H9 (cell line): ENCODE results near the gene MYH7. TPM values are rescaled to one million over a fixed set of nuclear protein-coding genes. Genes with fewer than 3 reads are reported as not detected.
A peak's percentile ranks its signal among the peaks of the same experiment; 100 is the strongest.

Source experiments
- DNase-seq: peaks from one replicate; pipeline ENCODE4 v3.0.0-alpha.2; 2017
- H2AFZ ChIP-seq: one replicate; pipeline ENCODE4 v1.6.1; 2013; ENCODE audit warnings: mild to moderate bottlenecking, low read length, control low read depth, moderate library complexity
- H2AK5ac ChIP-seq: 2 replicates; pipeline ENCODE4 v1.6.1; 2013; ENCODE audit warnings: low read length, control low read depth, mixed read lengths; ENCODE audit not compliant: insufficient read length
- H2BK120ac ChIP-seq: one replicate; pipeline ENCODE4 v1.6.1; 2013; ENCODE audit warnings: low read depth, mild to moderate bottlenecking, low read length, control low read depth, inconsistent platforms; ENCODE audit not compliant: poor library complexity, severe bottlenecking
- H2BK12ac ChIP-seq: 2 replicates; pipeline ENCODE4 v1.6.1; 2013; ENCODE audit warnings: low read length, control low read depth, mixed read lengths, low read depth; ENCODE audit not compliant: insufficient read length
- H2BK15ac ChIP-seq: 2 replicates; pipeline ENCODE4 v1.6.1; 2013; ENCODE audit warnings: low read depth, low read length, control low read depth
- H2BK20ac ChIP-seq: one replicate; pipeline ENCODE4 v1.6.1; 2013; ENCODE audit warnings: low read depth, mild to moderate bottlenecking, low read length, control low read depth, inconsistent platforms; ENCODE audit not compliant: poor library complexity, severe bottlenecking
- H2BK5ac ChIP-seq: 2 replicates; pipeline ENCODE4 v1.6.1; 2013; ENCODE audit warnings: low read length, control low read depth, mixed read lengths; ENCODE audit not compliant: insufficient read length
- H3K14ac ChIP-seq: 2 replicates; pipeline ENCODE4 v1.6.1; 2013; ENCODE audit warnings: low read length, control low read depth; ENCODE audit not compliant: insufficient read depth
- H3K18ac ChIP-seq: 2 replicates; pipeline ENCODE4 v1.6.1; 2013; ENCODE audit warnings: low read depth, mild to moderate bottlenecking, mixed read lengths, low read length, control low read depth; ENCODE audit not compliant: insufficient read length
- H3K23ac ChIP-seq: 2 replicates; pipeline ENCODE4 v1.6.1; 2013; ENCODE audit warnings: low read length, control low read depth, mixed read lengths, low read depth; ENCODE audit not compliant: insufficient read length
- H3K23me2 ChIP-seq: 2 replicates; pipeline ENCODE4 v1.6.1; 2013; ENCODE audit warnings: low read depth, mild to moderate bottlenecking, mixed read lengths, low read length, control low read depth; ENCODE audit not compliant: insufficient read length, poor library complexity, severe bottlenecking
- H3K27ac ChIP-seq: 2 replicates; pipeline ENCODE4 v1.5.1; 2013; ENCODE audit warnings: low read length, control low read depth, mixed read lengths, low read depth; ENCODE audit not compliant: insufficient read length
- H3K27me3 ChIP-seq: 2 replicates; pipeline ENCODE4 v1.6.1; 2013; ENCODE audit warnings: low read length, control low read depth, inconsistent platforms; ENCODE audit not compliant: insufficient read depth
- H3K4ac ChIP-seq: 2 replicates; pipeline ENCODE4 v1.6.1; 2013; ENCODE audit warnings: low read depth, mild to moderate bottlenecking, control low read depth, inconsistent platforms, low read length, moderate library complexity
- H3K4me1 ChIP-seq: 2 replicates; pipeline ENCODE4 v1.6.1; 2013; ENCODE audit warnings: low read length, control low read depth, inconsistent platforms; ENCODE audit not compliant: insufficient read depth
- H3K4me2 ChIP-seq: 2 replicates; pipeline ENCODE4 v1.6.1; 2013; ENCODE audit warnings: low read length, control low read depth, mixed read lengths; ENCODE audit not compliant: insufficient read length, insufficient read depth
- H3K56ac ChIP-seq: 2 replicates; pipeline ENCODE4 v1.6.1; 2013; ENCODE audit warnings: low read depth, mild to moderate bottlenecking, mixed read lengths, low read length, control low read depth; ENCODE audit not compliant: insufficient read length
- H3K79me1 ChIP-seq: 2 replicates; pipeline ENCODE4 v1.6.1; 2013; ENCODE audit warnings: low read depth, mild to moderate bottlenecking, moderate library complexity, low read length, control low read depth, inconsistent platforms; ENCODE audit not compliant: insufficient read depth, poor library complexity, severe bottlenecking
- H3K79me2 ChIP-seq: 2 replicates; pipeline ENCODE4 v1.6.1; 2013; ENCODE audit warnings: low read length, control low read depth, inconsistent platforms; ENCODE audit not compliant: insufficient read depth
- H3K9ac ChIP-seq: 2 replicates; pipeline ENCODE4 v1.6.1; 2013; ENCODE audit warnings: low read length, control low read depth, mixed read lengths; ENCODE audit not compliant: insufficient read length; ENCODE audit errors: extremely low read depth
- H3K9me3 ChIP-seq: one replicate; pipeline ENCODE4 v1.6.1; 2013; ENCODE audit warnings: low read depth, low read length, inconsistent platforms; ENCODE audit not compliant: control insufficient read depth
- H3T11ph ChIP-seq: one replicate; pipeline ENCODE4 v1.6.1; 2013; ENCODE audit warnings: mild to moderate bottlenecking, low read length, control low read depth, inconsistent platforms
- H4K20me1 ChIP-seq: one replicate; pipeline ENCODE4 v1.6.1; 2013; ENCODE audit not compliant: control insufficient read depth, insufficient read length, insufficient read depth
- H4K5ac ChIP-seq: 2 replicates; pipeline ENCODE4 v1.6.1; 2013; ENCODE audit warnings: low read depth, mild to moderate bottlenecking, mixed read lengths, low read length, control low read depth; ENCODE audit not compliant: insufficient read length
- H4K8ac ChIP-seq: replicated peaks from 2 replicates; pipeline ENCODE4 v1.6.1; 2013; ENCODE audit warnings: low read length, control low read depth, mixed read lengths, low read depth; ENCODE audit not compliant: insufficient read length
- H4K91ac ChIP-seq: 2 replicates; pipeline ENCODE4 v1.6.1; 2013; ENCODE audit warnings: low read depth, mild to moderate bottlenecking, moderate library complexity, mixed read lengths, low read length, control low read depth; ENCODE audit not compliant: insufficient read length
- H3K27ac Mint-ChIP-seq, 3 experiments: 2 replicates in 2 of 3; 3 replicates in 1 of 3; pipeline ENCODE4 v1.8.0; 2020 to 2021; ENCODE audit warnings: mixed read lengths in 3 of 3, mild to moderate bottlenecking in 1 of 3, moderate library complexity in 1 of 3
- H3K27me3 Mint-ChIP-seq: 2 replicates; pipeline ENCODE4 v1.8.0; 2021; ENCODE audit warnings: low read depth, mild to moderate bottlenecking, moderate library complexity, mixed read lengths
- H3K36me3 Mint-ChIP-seq, 3 experiments: 2 replicates in 2 of 3; 3 replicates in 1 of 3; pipeline ENCODE4 v1.8.0; 2020 to 2021; ENCODE audit warnings: low read depth in 3 of 3, mixed read lengths in 3 of 3; ENCODE audit not compliant: insufficient read depth in 1 of 3
- H3K4me1 Mint-ChIP-seq, 2 experiments: 2 replicates each; pipeline ENCODE4 v1.8.0; 2020; ENCODE audit warnings: mixed read lengths in 2 of 2
- H3K4me3 Mint-ChIP-seq, 2 experiments: 2 replicates in 1 of 2; 3 replicates in 1 of 2; pipeline ENCODE4 v1.8.0; 2020 to 2021; ENCODE audit warnings: mild to moderate bottlenecking in 2 of 2, mixed read lengths in 2 of 2, moderate library complexity in 1 of 2
- H3K9me3 Mint-ChIP-seq, 2 experiments: 2 replicates in 1 of 2; 3 replicates in 1 of 2; pipeline ENCODE4 v1.8.0; 2020; ENCODE audit warnings: mild to moderate bottlenecking in 2 of 2, mixed read lengths in 2 of 2, moderate library complexity in 1 of 2
- WGBS: extraction: QIAGEN DNeasy Blood & Tissue Kit; methylation state at CpG from one replicate; pipeline ENCODE4 v1.1.7; 2013; ENCODE audit warnings: missing lambda C conversion rate, low lambda C conversion rate, mixed read lengths; ENCODE audit not compliant: insufficient read length; ENCODE audit errors: extremely low coverage; 5-methylcytosine and 5-hydroxymethylcytosine counted together
- total RNA-seq: library from RNA; stranded (reverse); gene quantifications from 2 replicates; pipeline ENCODE4 v1.2.1, GENCODE V29; 2021
- TF ChIP-seq, protein P1 (sequence below): fragments of 200-600 bp; sonication (generic); conservative IDR thresholded peaks from 3 replicates; pipeline ENCODE4 v1.8.0; 2021; ENCODE audit warnings: antibody characterized with exemption, mild to moderate bottlenecking

The MYH7 gene
- total RNA-seq, 1 experiment from 2014 or later: not detected

DNA sequence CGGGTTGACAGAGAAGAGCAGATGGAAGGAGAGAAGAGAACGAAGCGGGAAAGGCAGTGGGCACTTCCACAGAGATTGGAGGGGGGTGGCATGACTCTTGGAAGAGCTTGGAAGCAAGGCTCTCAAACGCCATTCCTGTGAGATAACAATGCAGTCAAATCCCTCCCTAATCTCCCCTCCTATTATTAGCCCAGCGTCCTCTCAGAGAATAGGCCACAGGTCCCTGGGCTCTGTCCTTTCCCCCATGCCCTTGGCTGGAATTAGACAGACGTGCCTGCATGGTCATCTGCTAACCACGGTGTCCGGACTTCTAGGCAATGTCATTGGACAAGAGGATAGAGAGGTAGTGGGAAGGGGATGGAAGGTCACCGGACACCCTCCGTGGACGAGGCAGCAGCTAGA, 8.0 kb upstream of the MYH7 start:
- H2BK20ac ChIP-seq: no peak overlapping the region
- H3K9ac ChIP-seq: no peak overlapping the region
- H3K4me2 ChIP-seq: no peak overlapping the region
- TF ChIP-seq, protein P1, sequence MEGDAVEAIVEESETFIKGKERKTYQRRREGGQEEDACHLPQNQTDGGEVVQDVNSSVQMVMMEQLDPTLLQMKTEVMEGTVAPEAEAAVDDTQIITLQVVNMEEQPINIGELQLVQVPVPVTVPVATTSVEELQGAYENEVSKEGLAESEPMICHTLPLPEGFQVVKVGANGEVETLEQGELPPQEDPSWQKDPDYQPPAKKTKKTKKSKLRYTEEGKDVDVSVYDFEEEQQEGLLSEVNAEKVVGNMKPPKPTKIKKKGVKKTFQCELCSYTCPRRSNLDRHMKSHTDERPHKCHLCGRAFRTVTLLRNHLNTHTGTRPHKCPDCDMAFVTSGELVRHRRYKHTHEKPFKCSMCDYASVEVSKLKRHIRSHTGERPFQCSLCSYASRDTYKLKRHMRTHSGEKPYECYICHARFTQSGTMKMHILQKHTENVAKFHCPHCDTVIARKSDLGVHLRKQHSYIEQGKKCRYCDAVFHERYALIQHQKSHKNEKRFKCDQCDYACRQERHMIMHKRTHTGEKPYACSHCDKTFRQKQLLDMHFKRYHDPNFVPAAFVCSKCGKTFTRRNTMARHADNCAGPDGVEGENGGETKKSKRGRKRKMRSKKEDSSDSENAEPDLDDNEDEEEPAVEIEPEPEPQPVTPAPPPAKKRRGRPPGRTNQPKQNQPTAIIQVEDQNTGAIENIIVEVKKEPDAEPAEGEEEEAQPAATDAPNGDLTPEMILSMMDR: no peak
- no peak overlapping the region for H3K23ac ChIP-seq
- H4K5ac ChIP-seq: no peak overlapping the region
- no peak overlapping the region for H2BK120ac ChIP-seq
- no peak overlapping the region for H2BK5ac ChIP-seq
- H4K20me1 ChIP-seq: no peaks in the 10 kb centered on the region
- peak overlapping the region in 1 of 3 experiments; percentile 74; a peak in 2 of 7 replicates for H3K27ac Mint-ChIP-seq
- H4K8ac ChIP-seq: no peak overlapping the region
- H4K91ac ChIP-seq: no peak overlapping the region
- H3K79me2 ChIP-seq: no peaks in the 10 kb centered on the region
- H3K56ac ChIP-seq: no peak overlapping the region
- H3T11ph ChIP-seq: no peak overlapping the region
- no CpG with 5 or more reads among the region's 11 CpGs for WGBS
- H3K79me1 ChIP-seq: no peaks in the 10 kb centered on the region
- no peak overlapping the region for H2BK12ac ChIP-seq
- no peaks in the 10 kb centered on the region for H3K9me3 ChIP-seq
- no peaks in the 10 kb centered on the region for H3K36me3 Mint-ChIP-seq
- peak overlapping the region; percentile 56 for H3K18ac ChIP-seq
- H3K4me1 Mint-ChIP-seq: peaks cover 29 to 33% of the 10 kb centered on the region in 2 experiments
- peaks cover 38% of the 10 kb centered on the region for H3K27me3 Mint-ChIP-seq
- no peak overlapping the region for H3K27ac ChIP-seq
- no peaks in the 10 kb centered on the region; a peak in 1 of 5 replicates for H3K9me3 Mint-ChIP-seq
- H2BK15ac ChIP-seq: no peak overlapping the region
- H3K27me3 ChIP-seq: no peaks in the 10 kb centered on the region; the same call in 1 of the 2 replicates
- no peaks in the 10 kb centered on the region for H3K4me1 ChIP-seq
- no peak overlapping the region; the same call in 1 of the 2 replicates for H3K14ac ChIP-seq
- H3K4ac ChIP-seq: no peak overlapping the region
- no peak overlapping the region for H2AK5ac ChIP-seq
- no peak overlapping the region for H2AFZ ChIP-seq
- no peak overlapping the region; a peak in 1 of 5 replicates for H3K4me3 Mint-ChIP-seq
- H3K23me2 ChIP-seq: no peaks in the 10 kb centered on the region
- peak; percentile 23 for DNase-seq
